Pancreas (tissue), 10 donors: Measurements from ENCODE around the gene TNRC6C. TPM values are rescaled to one million over a fixed set of nuclear protein-coding genes. Genes with fewer than 3 reads are reported as not detected.

Experiments used
- ATAC-seq, 4 donors: fragments of 200-7000 bp; cut with Tn5 transposase; one replicate each; pipeline versions ENCODE4 v1.8.0 to v1.9.1; 2020; ENCODE audit warnings: mild to moderate bottlenecking in 4 of 4, moderate library complexity in 4 of 4
- DNase-seq, 6 donors: peaks; one replicate each; pipeline ENCODE4 v3.0.0-alpha.2; 2020
- FAIRE-seq: peaks from 2 replicates; lab custom pipeline; 2012; peaks lifted over from hg19 to GRCh38; lab: Jason Lieb, UNC
- H3K27ac ChIP-seq, 4 donors: fragments of 200-600 bp; sonication (generic); 1 replicate in 3 of 4; 2 replicates in 1 of 4; pipeline versions ENCODE4 v1.5.0 to v1.8.0; 2020
- H3K27me3 ChIP-seq, 4 donors: fragments of 200-600 bp; one replicate each; pipeline ENCODE4 v1.8.0; 2021
- H3K36me3 ChIP-seq, 3 donors: fragments of 200-600 bp; sonication (generic) in 1 of 3; one replicate each; pipeline versions ENCODE4 v1.5.0 to v1.8.0; 2020 to 2021
- H3K4me1 ChIP-seq, 3 donors: fragments of 200-600 bp; one replicate each; pipeline ENCODE4 v1.8.0; 2021
- H3K4me3 ChIP-seq, 4 donors: fragments of 200-600 bp; sonication (generic) in 2 of 4; one replicate each; pipeline versions ENCODE4 v1.5.0 to v1.8.0; 2020 to 2021
- H3K9me3 ChIP-seq, 4 donors: fragments of 200-600 bp; one replicate each; pipeline ENCODE4 v1.8.0; 2021
- WGBS, 2 donors: extraction: QIAGEN DNeasy Blood & Tissue Kit; methylation state at CpG; one replicate each; pipeline ENCODE4 v1.1.7; 2013; 5-methylcytosine and 5-hydroxymethylcytosine counted together
- intact Hi-C, 3 donors: fragments of 100-400 bp; cut with DNase I; formaldehyde crosslinking; loops; one replicate each; pipeline versions ENCODE4 v1.11.1 to v1.14.2; 2022
- polyA plus RNA-seq, 2 donors: library from polyadenylated mRNA; stranded (reverse); fragments of 200-250 nt; gene quantifications; one replicate each; pipeline ENCODE4 v1.2.3, GENCODE V29; 2013
- total RNA-seq, 6 donors: library from RNA; stranded (reverse); fragmentation: NEBNext Ultra II Directional in 4 of 6; extraction: Animal tissue kit (Norgen Biotek cat#: 25700) in 4 of 6; gene quantifications; one replicate each; pipeline versions ENCODE4 v1.2.1 to v1.2.4, GENCODE V29; 2021 to 2023
- TF ChIP-seq, protein P1 (sequence below), 4 donors: fragments of 200-600 bp; sonication (generic) in 3 of 4; IDR thresholded peaks; one replicate each; pipeline versions ENCODE4 v1.5.0 to v1.8.0; 2021; ENCODE audit warnings: antibody characterized with exemption in 4 of 4
- donor health status: healthy with polysubstance abuse.
- donor health status: DM: no; HTN: no; CAD: no; lungs with moderate emphysema.
- donor health status: DM: no; HTN: no; CAD: no.
- donor health status: control.
- donor health status: control.
- donor health status: Bipolar disorder and iron deficiency.
- donor health status: DM: yes; HTN: yes; CAD: no.
- donor health status: DM: no; HTN: no; CAD: no.
- donor health status: DM: no; HTN: no; CAD: no.
- donor health status: DM: yes; HTN: yes; CAD: no.

TNRC6C gene
- total and polyA plus RNA-seq, 8 donors, result 4.0 to 15.5 (median 7.7) TPM

DNA sequence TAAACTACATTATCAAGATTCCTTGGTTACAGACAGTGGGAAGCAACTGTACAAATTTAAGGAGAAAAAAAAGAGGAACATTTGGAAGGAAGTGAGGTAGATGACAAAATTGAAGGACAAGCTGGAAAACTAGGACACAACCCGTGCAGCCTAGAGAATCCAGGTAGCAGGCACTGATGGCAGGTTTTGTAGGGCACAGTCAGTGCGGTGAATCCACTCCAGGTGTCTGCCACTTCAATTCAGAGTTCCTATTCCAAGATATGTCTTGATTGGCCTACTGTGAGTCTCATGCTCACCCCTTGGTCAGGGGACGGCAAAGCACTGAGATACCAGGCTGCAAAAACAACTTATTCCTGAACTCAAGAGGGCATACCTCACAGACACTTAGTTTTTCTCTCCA is 37.8 kb downstream of the TNRC6C start:
- Histone ChIP-seq H3K27ac (no peak overlapping the region), H3K27me3 (no peaks in the 10 kb centered on the region), H3K4me1 (peaks cover 3 to 4% (median 4%) of the 10 kb centered on the region in 3 donors), H3K9me3 (no peaks in the 10 kb centered on the region), H3K36me3 (no peaks in the 10 kb centered on the region), H3K4me3 (no peak overlapping the region)
- DNase-seq (no peak), FAIRE-seq (no peak), ATAC-seq (no peak)
- intact Hi-C loops, result no loop called here
- WGBS, 2 donors, result 86 to 91% methylated on average over 3 of the region's 3 CpGs
- TF ChIP-seq, protein P1, sequence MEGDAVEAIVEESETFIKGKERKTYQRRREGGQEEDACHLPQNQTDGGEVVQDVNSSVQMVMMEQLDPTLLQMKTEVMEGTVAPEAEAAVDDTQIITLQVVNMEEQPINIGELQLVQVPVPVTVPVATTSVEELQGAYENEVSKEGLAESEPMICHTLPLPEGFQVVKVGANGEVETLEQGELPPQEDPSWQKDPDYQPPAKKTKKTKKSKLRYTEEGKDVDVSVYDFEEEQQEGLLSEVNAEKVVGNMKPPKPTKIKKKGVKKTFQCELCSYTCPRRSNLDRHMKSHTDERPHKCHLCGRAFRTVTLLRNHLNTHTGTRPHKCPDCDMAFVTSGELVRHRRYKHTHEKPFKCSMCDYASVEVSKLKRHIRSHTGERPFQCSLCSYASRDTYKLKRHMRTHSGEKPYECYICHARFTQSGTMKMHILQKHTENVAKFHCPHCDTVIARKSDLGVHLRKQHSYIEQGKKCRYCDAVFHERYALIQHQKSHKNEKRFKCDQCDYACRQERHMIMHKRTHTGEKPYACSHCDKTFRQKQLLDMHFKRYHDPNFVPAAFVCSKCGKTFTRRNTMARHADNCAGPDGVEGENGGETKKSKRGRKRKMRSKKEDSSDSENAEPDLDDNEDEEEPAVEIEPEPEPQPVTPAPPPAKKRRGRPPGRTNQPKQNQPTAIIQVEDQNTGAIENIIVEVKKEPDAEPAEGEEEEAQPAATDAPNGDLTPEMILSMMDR (IDR thresholded peaks at IDR 0.05), result no peak

DNA sequence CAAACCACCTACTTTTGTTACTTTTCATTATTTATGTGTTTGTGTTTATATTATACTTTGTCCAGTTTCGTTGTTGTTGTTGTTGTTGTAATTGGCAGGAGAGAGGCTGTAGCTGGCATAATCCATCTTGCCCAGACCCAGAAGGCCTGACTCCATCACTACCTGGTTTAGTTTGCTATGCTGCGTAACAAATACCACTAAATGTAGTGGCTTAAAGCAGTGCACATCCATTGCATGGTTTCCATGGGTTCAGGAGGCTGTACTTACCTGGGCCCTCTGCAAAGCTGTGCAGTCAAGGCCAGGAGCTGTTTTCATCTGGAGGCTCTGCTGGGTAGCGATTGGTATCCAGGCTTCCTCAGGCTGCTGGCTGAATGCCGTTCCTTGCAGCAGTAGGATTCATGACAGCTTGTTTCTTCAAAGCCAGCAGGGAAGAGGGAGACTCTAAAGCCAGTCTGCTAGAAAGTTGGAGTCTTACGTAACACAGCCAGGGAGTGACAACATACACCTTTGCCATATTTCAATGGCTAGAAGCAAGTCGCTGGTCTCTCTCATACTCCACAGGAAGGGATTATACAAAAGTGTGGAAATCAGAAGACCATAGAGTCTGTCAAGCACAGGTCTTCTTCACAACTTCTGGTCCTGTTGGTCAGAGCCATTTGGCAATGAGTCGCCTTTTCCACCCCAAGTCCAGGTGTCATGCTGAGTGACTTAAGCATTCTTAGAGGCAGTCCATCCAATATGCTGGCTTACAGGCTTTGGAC is 41.1 kb downstream of the TNRC6C start:
- TF ChIP-seq, protein P1 (IDR thresholded peaks at IDR 0.05), result no peak
- no peaks in the 10 kb centered on the region for H3K27me3 ChIP-seq
- FAIRE-seq (no peak), DNase-seq (no peak), ATAC-seq (no peak)
- 95 to 98% methylated on average over 7 of the region's 7 CpGs for WGBS, 2 donors
- H3K27ac ChIP-seq, result no peak overlapping the region
- H3K36me3 ChIP-seq, result no peaks in the 10 kb centered on the region
- peaks cover 4 to 7% (median 4%) of the 10 kb centered on the region in 3 donors for H3K4me1 ChIP-seq
- H3K4me3 ChIP-seq, result no peak overlapping the region
- H3K9me3 ChIP-seq, result no peaks in the 10 kb centered on the region
- intact Hi-C loops, result loop anchor here in 1 of 3 donors (10.0 kb wide), 1 partner anchor 75 kb away; no protein-coding TSS in a partner anchor

DNA sequence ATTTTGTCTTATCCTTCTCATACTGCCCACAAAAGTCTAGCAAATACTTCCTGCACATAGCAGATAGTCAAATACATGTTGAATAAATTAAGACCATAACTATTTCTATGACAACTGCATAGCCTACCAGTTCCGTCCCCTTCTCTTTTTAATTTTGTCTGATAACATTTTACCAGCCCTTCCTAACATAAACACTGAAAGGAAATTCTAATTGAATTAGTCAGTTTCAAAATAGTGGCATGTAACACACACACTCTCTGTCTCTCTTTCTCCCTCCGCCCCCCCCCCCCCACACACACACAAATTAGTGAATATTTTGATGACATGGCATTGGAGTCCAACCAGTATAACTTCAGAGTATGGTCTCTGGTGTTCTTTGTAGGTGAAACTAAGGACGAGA is 41.8 kb downstream of the TNRC6C start:
- FAIRE-seq (no peak), ATAC-seq (no peak), DNase-seq (no peak)
- intact Hi-C loops, result loop anchor here in 1 of 3 donors (10.0 kb wide), 1 partner anchor 76 kb away; no protein-coding TSS in a partner anchor
- Histone ChIP-seq H3K9me3 (no peaks in the 10 kb centered on the region), H3K27me3 (no peaks in the 10 kb centered on the region), H3K36me3 (no peaks in the 10 kb centered on the region), H3K4me1 (peaks cover 2 to 7% (median 3%) of the 10 kb centered on the region in 3 donors), H3K27ac (no peak overlapping the region), H3K4me3 (no peak overlapping the region)
- TF ChIP-seq, protein P1 (IDR thresholded peaks at IDR 0.05), result no peak
- WGBS, 2 donors, result 69 to 70% methylated on average over 3 of the region's 3 CpGs

DNA sequence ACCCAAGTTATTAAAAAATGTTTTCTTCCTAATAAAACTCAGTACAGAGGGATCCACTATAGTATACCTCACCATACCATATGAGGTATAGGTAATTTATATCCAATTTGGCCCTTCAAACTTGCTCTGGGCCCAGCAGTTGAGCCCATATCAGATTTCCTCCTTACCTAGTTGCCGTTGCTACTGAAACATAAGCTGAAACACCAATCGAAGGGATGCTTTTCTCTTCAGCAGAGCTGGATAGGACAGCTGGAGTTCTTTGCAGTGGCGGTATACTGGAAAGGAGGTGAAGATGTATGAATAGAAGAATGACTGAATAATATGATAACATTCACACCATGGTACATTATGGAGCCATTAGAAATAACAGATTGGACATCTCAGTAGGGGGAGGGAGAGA is 42.7 kb downstream of the TNRC6C start:
- no peaks in the 10 kb centered on the region for H3K27me3 ChIP-seq
- TF ChIP-seq, protein P1 (IDR thresholded peaks at IDR 0.05), result no peak
- DNase-seq (no peak), ATAC-seq (no peak), FAIRE-seq (no peak)
- intact Hi-C loops, result loop anchor here in 1 of 3 donors (10.0 kb wide), 1 partner anchor 76 kb away; no protein-coding TSS in a partner anchor
- H3K4me3 ChIP-seq, result no peak overlapping the region
- WGBS, 2 donors, result 77 to 78% methylated on average over 3 of the region's 3 CpGs
- no peaks in the 10 kb centered on the region for H3K36me3 ChIP-seq
- H3K27ac ChIP-seq, result no peak overlapping the region
- no peaks in the 10 kb centered on the region for H3K9me3 ChIP-seq
- peaks cover 0 to 7% (median 0%) of the 10 kb centered on the region in 3 donors for H3K4me1 ChIP-seq

DNA sequence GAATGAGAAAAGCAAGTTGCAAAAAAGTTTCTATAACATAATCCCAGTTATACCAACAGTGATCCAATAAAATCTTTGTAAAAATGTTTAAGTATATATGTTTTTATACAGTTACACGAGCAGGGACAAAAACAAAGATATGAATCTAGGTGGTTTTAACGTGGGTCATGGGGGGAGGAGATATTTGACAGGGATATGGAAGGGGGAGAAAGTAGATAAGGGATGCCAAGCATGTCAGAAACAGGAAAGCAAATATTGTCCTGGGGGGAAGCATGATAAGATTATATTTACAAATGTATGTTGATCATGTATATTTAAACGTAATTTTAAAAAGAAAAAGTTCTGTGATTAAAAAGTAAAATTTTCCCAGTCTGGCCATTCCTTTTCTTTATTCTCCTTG is 43.1 kb downstream of the TNRC6C start:
- H3K4me1 ChIP-seq, result peaks cover 0 to 7% (median 0%) of the 10 kb centered on the region in 3 donors
- WGBS, 2 donors, result 27 to 28% methylated on average over 3 of the region's 3 CpGs
- no peaks in the 10 kb centered on the region for H3K9me3 ChIP-seq
- FAIRE-seq (no peak), DNase-seq (no peak), ATAC-seq (no peak)
- H3K27ac ChIP-seq, result no peak overlapping the region
- H3K36me3 ChIP-seq, result no peaks in the 10 kb centered on the region
- TF ChIP-seq, protein P1 (IDR thresholded peaks at IDR 0.05), result no peak
- intact Hi-C loops, result loop anchor here in 1 of 3 donors (10.0 kb wide), 1 partner anchor 77 kb away; no protein-coding TSS in a partner anchor
- H3K27me3 ChIP-seq, result no peaks in the 10 kb centered on the region
- no peak overlapping the region for H3K4me3 ChIP-seq
